Body of pancreas (tissue), 4 donors: ENCODE measurements around the gene EPB41L5. TPM values are rescaled to one million over a fixed set of nuclear protein-coding genes. Genes with fewer than 3 reads are reported as not detected.
"Not testable (repeated sequence)": the region's sequence is repeated elsewhere in the genome, so short reads cannot be mapped to it uniquely, and the experiment has no call there.

ENCODE experiments used
- ATAC-seq: fragments of 150-250 bp; one replicate; pipeline ENCODE4 v1.9.1; 2016
- DNase-seq, 4 donors: peaks; one replicate each; pipeline ENCODE4 v3.0.0-alpha.2; 2019
- H3K27ac ChIP-seq, 4 donors: fragments of 200-600 bp; sonication (generic); 1 replicate in 3 of 4; 2 replicates in 1 of 4; pipeline versions ENCODE4 v1.5.1 to v1.6.1; 2016 to 2019; ENCODE audit warnings: mild to moderate bottlenecking in 1 of 4, mixed read lengths in 1 of 4, moderate library complexity in 1 of 4
- H3K27me3 ChIP-seq, 2 donors: fragments of 200-600 bp; sonication (generic); one replicate each; pipeline ENCODE4 v1.6.0; 2016; ENCODE audit warnings: mild to moderate bottlenecking in 1 of 2
- H3K36me3 ChIP-seq, 2 donors: fragments of 200-600 bp; sonication (generic); replicated peaks in 1 of 2; 2 replicates each; pipeline ENCODE4 v1.5.1; 2016; ENCODE audit warnings: low read depth in 2 of 2; ENCODE audit not compliant: insufficient read depth in 1 of 2
- H3K4me1 ChIP-seq: fragments of 200-600 bp; sonication (generic); one replicate; pipeline ENCODE4 v1.6.0; 2016
- H3K4me3 ChIP-seq, 2 donors: fragments of 200-600 bp; sonication (generic); 1 replicate in 1 of 2; 2 replicates in 1 of 2; pipeline ENCODE4 v1.5.1; 2016 to 2019
- H3K9me3 ChIP-seq, 3 donors: fragments of 200-600 bp; sonication (generic); 1 replicate in 2 of 3; 2 replicates in 1 of 3; pipeline ENCODE4 v1.5.1; 2016
- CTCF ChIP-seq, 7 experiments: fragments of 450-650 bp in 4 of 7; fragments of 200-600 bp in 3 of 7; sonication (generic) in 3 of 7; IDR thresholded peaks; one replicate each; pipeline ENCODE4 v1.5.1; 2016 to 2019; ENCODE audit warnings: antibody characterized with exemption in 7 of 7
- POLR2A ChIP-seq, 3 donors: fragments of 450-650 bp; IDR thresholded peaks; one replicate each; pipeline ENCODE4 v1.6.1; 2016; ENCODE audit warnings: antibody characterized with exemption in 3 of 3, mild to moderate bottlenecking in 2 of 3
- WGBS, 2 donors: methylation state at CpG; one replicate each; pipeline ENCODE4 v1.1.5; 2017; 5-methylcytosine and 5-hydroxymethylcytosine counted together
- intact Hi-C: fragments of 100-400 bp; cut with DNase I; formaldehyde crosslinking; loops from one replicate; pipeline ENCODE4 v1.15.1; 2023
- total RNA-seq, 2 donors: library from RNA; depleted of rRNA; stranded (reverse); fragments of >200 nt; gene quantifications; one replicate each; pipeline ENCODE4 v1.1.0, GENCODE V29; 2016

EPB41L5 gene
- total RNA-seq, 2 donors from 2014 or later = 27.2 to 32.6 TPM

- intact Hi-C loops = no loop called here
- TF ChIP-seq CTCF (IDR thresholded peaks at IDR 0.05) = no peak
- TF ChIP-seq POLR2A (IDR thresholded peaks at IDR 0.05) = no peak
- 90 to 92% methylated on average over 3 of the region's 3 CpGs for WGBS, 2 donors
Measured at GRCh38 chr2:120118018-120118417, 105.1 kb downstream of the EPB41L5 start.

GRCh38 chr2:120118471-120118870 is 105.6 kb downstream of the EPB41L5 start:
- H3K36me3 ChIP-seq = no peaks in the 10 kb centered on the region
- H3K27me3 ChIP-seq = no peaks in the 10 kb centered on the region
- H3K27ac ChIP-seq = no peak overlapping the region
- H3K4me3 ChIP-seq = no peak overlapping the region
- H3K4me1 ChIP-seq = no peaks in the 10 kb centered on the region
- no peak for TF ChIP-seq POLR2A (IDR thresholded peaks at IDR 0.05)
- TF ChIP-seq CTCF (IDR thresholded peaks at IDR 0.05) = no peak
- WGBS, 2 donors = 96 to 98% methylated on average over 4 of the region's 4 CpGs
- DNase-seq (no peak), ATAC-seq (no peak)
- H3K9me3 ChIP-seq = no peaks in the 10 kb centered on the region
- intact Hi-C loops = no loop called here

More at GRCh38 chr2:120118018-120118417, 105.1 kb downstream of the EPB41L5 start:
- no peak for ATAC-seq
- H3K27me3 ChIP-seq = no peaks in the 10 kb centered on the region
- H3K36me3 ChIP-seq = no peaks in the 10 kb centered on the region
- no peak overlapping the region for H3K4me3 ChIP-seq
- no peaks in the 10 kb centered on the region for H3K4me1 ChIP-seq
- no peaks in the 10 kb centered on the region for H3K9me3 ChIP-seq
- no peak overlapping the region for H3K27ac ChIP-seq
- no peak for DNase-seq

GRCh38 chr2:120121337-120121736 is 108.5 kb downstream of the EPB41L5 start:
- H3K36me3 ChIP-seq, H3K4me3 ChIP-seq, intact Hi-C loops, H3K9me3 ChIP-seq, DNase-seq, ATAC-seq, H3K27me3 ChIP-seq, H3K27ac ChIP-seq, H3K4me1 ChIP-seq: not testable (repeated sequence)
- 97 to 98% methylated on average over 3 of the region's 3 CpGs for WGBS, 2 donors

- Histone ChIP-seq H3K27ac (no peak overlapping the region), H3K4me3 (no peak overlapping the region), H3K9me3 (no peaks in the 10 kb centered on the region), H3K36me3 (no peaks in the 10 kb centered on the region), H3K27me3 (no peaks in the 10 kb centered on the region), H3K4me1 (no peaks in the 10 kb centered on the region)
- TF ChIP-seq POLR2A (IDR thresholded peaks at IDR 0.05) = no peak
- no peak for TF ChIP-seq CTCF (IDR thresholded peaks at IDR 0.05)
- intact Hi-C loops = no loop called here
- no peak for DNase-seq
- no peak for ATAC-seq
- 91 to 98% methylated on average over 3 of the region's 3 CpGs for WGBS, 2 donors
Measured at GRCh38 chr2:120123090-120123489, 110.2 kb downstream of the EPB41L5 start.

GRCh38 chr2:120125195-120125594 is 112.3 kb downstream of the EPB41L5 start:
- no peak for DNase-seq
- Histone ChIP-seq H3K4me3 (no peak overlapping the region), H3K27ac (no peak overlapping the region), H3K36me3 (peaks cover 0 to 2% of the 10 kb centered on the region in 2 donors), H3K27me3 (no peaks in the 10 kb centered on the region), H3K4me1 (no peaks in the 10 kb centered on the region), H3K9me3 (no peaks in the 10 kb centered on the region)
- no peak for ATAC-seq
- intact Hi-C loops = no loop called here
- TF ChIP-seq POLR2A (IDR thresholded peaks at IDR 0.05) = no peak
- no peak for TF ChIP-seq CTCF (IDR thresholded peaks at IDR 0.05)
- WGBS, 2 donors = 92% methylated on average over 3 of the region's 3 CpGs
